GM23338 (cell line): ENCODE data around the gene FCHSD2. TPM values are rescaled to one million over a fixed set of nuclear protein-coding genes. Genes with fewer than 3 reads are reported as not detected.

Source experiments
- ATAC-seq: fragments of 200-7000 bp; cut with Tn5 transposase; 3 replicates; pipeline ENCODE4 v1.9.1; 2020
- DNase-seq: peaks from one replicate; pipeline ENCODE4 v3.0.0-alpha.2; 2015; ENCODE audit warnings: low spot score
- H2AFZ ChIP-seq: fragments of 200-600 bp; sonication (generic); 2 replicates; pipeline ENCODE4 v1.8.0; 2016; ENCODE audit warnings: antibody characterized with exemption, mild to moderate bottlenecking, moderate library complexity
- H3F3A ChIP-seq: fragments of 200-600 bp; sonication (generic); replicated peaks from 2 replicates; pipeline ENCODE4 v1.8.0; 2017; ENCODE audit warnings: antibody characterized with exemption, mixed run types, low read depth
- H3K27ac ChIP-seq: fragments of 200-600 bp; sonication (generic); 2 replicates; pipeline ENCODE4 v1.6.1; 2016; ENCODE audit warnings: low read depth
- H3K27me3 ChIP-seq: fragments of 200-600 bp; sonication (generic); 2 replicates; pipeline ENCODE4 v1.8.0; 2016; ENCODE audit warnings: mild to moderate bottlenecking, mixed run types, moderate library complexity; ENCODE audit not compliant: insufficient read depth
- H3K36me3 ChIP-seq: fragments of 200-600 bp; sonication (generic); 2 replicates; pipeline ENCODE4 v1.8.0; 2016; ENCODE audit warnings: mild to moderate bottlenecking; ENCODE audit not compliant: insufficient read depth
- H3K4me1 ChIP-seq: fragments of 200-600 bp; sonication (generic); 2 replicates; pipeline ENCODE4 v1.8.0; 2016; ENCODE audit warnings: mild to moderate bottlenecking, moderate library complexity; ENCODE audit not compliant: insufficient read depth
- H3K4me2 ChIP-seq: fragments of 200-600 bp; sonication (generic); 2 replicates; pipeline ENCODE4 v1.7.1; 2017; ENCODE audit warnings: mixed run types
- H3K4me3 ChIP-seq: fragments of 200-600 bp; sonication (generic); 2 replicates; pipeline ENCODE4 v1.6.1; 2016; ENCODE audit warnings: mixed run types
- H3K79me2 ChIP-seq: fragments of 200-600 bp; sonication (generic); replicated peaks from 2 replicates; pipeline ENCODE4 v1.8.0; 2017; ENCODE audit warnings: mild to moderate bottlenecking; ENCODE audit not compliant: insufficient read depth
- H3K9me2 ChIP-seq: fragments of 200-600 bp; sonication (generic); 2 replicates; pipeline ENCODE4 v1.8.0; 2017; ENCODE audit not compliant: insufficient read depth
- H4K20me1 ChIP-seq: fragments of 200-600 bp; sonication (generic); replicated peaks from 2 replicates; pipeline ENCODE4 v1.8.0; 2017; ENCODE audit warnings: mild to moderate bottlenecking; ENCODE audit not compliant: insufficient read depth
- H3K27ac Mint-ChIP-seq: 2 replicates; pipeline ENCODE4 v1.8.0; 2020; ENCODE audit warnings: inconsistent platforms, mild to moderate bottlenecking, moderate library complexity, mixed read lengths
- H3K27me3 Mint-ChIP-seq: 3 replicates; pipeline ENCODE4 v1.8.0; 2022; ENCODE audit warnings: low read depth, mild to moderate bottlenecking, moderate library complexity, mixed read lengths, inconsistent platforms; ENCODE audit not compliant: insufficient read depth, poor library complexity
- H3K36me3 Mint-ChIP-seq: 3 replicates; pipeline ENCODE4 v1.8.0; 2021; ENCODE audit warnings: low read depth, mild to moderate bottlenecking, inconsistent platforms, moderate library complexity, mixed read lengths
- H3K4me1 Mint-ChIP-seq: 3 replicates; pipeline ENCODE4 v1.8.0; 2020; ENCODE audit warnings: mild to moderate bottlenecking, inconsistent platforms, mixed read lengths
- H3K4me3 Mint-ChIP-seq: 3 replicates; pipeline ENCODE4 v1.8.0; 2021; ENCODE audit warnings: moderate library complexity, mild to moderate bottlenecking, inconsistent platforms, mixed read lengths
- H3K9me3 Mint-ChIP-seq: 3 replicates; pipeline ENCODE4 v1.8.0; 2020; ENCODE audit warnings: moderate library complexity, mild to moderate bottlenecking, inconsistent platforms, mixed read lengths
- CREB1 ChIP-seq: fragments of 250-450 bp; sonication (Bioruptor Pico); IDR thresholded peaks from 2 replicates; pipeline ENCODE4 v1.5.0; 2020; ENCODE audit warnings: low read depth, mild to moderate bottlenecking, moderate library complexity
- CTCF ChIP-seq, 2 experiments: fragments of 200-600 bp in 1 of 2; sonication (generic) in 1 of 2; conservative IDR thresholded peaks; 2 replicates each; pipeline versions ENCODE4 v1.5.1 to v1.6.1; 2016 to 2017; ENCODE audit warnings: antibody characterized with exemption in 2 of 2, low read depth in 2 of 2, mild to moderate bottlenecking in 2 of 2, moderate library complexity in 1 of 2
- ETS1 ChIP-seq: IDR thresholded peaks from 2 replicates; pipeline ENCODE4 v1.6.1; 2016; ENCODE audit warnings: antibody characterized with exemption
- EZH2 ChIP-seq: fragments of 200-600 bp; sonication (generic); IDR thresholded peaks from one replicate; pipeline ENCODE4 v1.8.0; 2017; ENCODE audit warnings: antibody characterized with exemption, mild to moderate bottlenecking, low read depth; ENCODE audit not compliant: unreplicated experiment
- EZH2phosphoT487 ChIP-seq: fragments of 200-600 bp; sonication (generic); IDR thresholded peaks from one replicate; pipeline ENCODE4 v1.8.1; 2018; ENCODE audit warnings: antibody characterized with exemption; ENCODE audit not compliant: unreplicated experiment
- JUNB ChIP-seq: IDR thresholded peaks from one replicate; pipeline ENCODE4 v1.6.1; 2016; ENCODE audit warnings: antibody characterized with exemption; ENCODE audit not compliant: unreplicated experiment
- NANOG ChIP-seq: IDR thresholded peaks from 2 replicates; pipeline ENCODE4 v1.6.1; 2016; ENCODE audit warnings: antibody characterized with exemption, borderline replicate concordance
- POLR2AphosphoS5 ChIP-seq: IDR thresholded peaks from 2 replicates; pipeline ENCODE4 v1.6.1; 2016; ENCODE audit warnings: antibody characterized with exemption, low read depth
- REST ChIP-seq: IDR thresholded peaks from one replicate; pipeline ENCODE4 v1.6.1; 2018; ENCODE audit warnings: antibody characterized with exemption; ENCODE audit not compliant: unreplicated experiment
- STAT1 ChIP-seq: IDR thresholded peaks from one replicate; pipeline ENCODE4 v1.6.1; 2016; ENCODE audit warnings: antibody characterized with exemption; ENCODE audit not compliant: unreplicated experiment
- ZNF114 ChIP-seq: fragments of 250-450 bp; sonication (Bioruptor Pico); IDR thresholded peaks from 2 replicates; pipeline ENCODE4 v1.5.0; 2020; ENCODE audit warnings: mild to moderate bottlenecking, moderate library complexity
- ZNF331 ChIP-seq: fragments of 250-450 bp; sonication (Bioruptor Pico); IDR thresholded peaks from 2 replicates; pipeline ENCODE4 v1.5.0; 2020; ENCODE audit warnings: low read depth, mild to moderate bottlenecking, moderate library complexity
- ZNF462 ChIP-seq: fragments of 250-450 bp; sonication (Bioruptor Pico); IDR thresholded peaks from 2 replicates; pipeline ENCODE4 v1.5.0; 2020; ENCODE audit warnings: mild to moderate bottlenecking, moderate library complexity
- polyA plus RNA-seq: library from polyadenylated mRNA; unstranded; fragments of >200 nt; fragmentation: Nextera tagmentation; extraction: Ambion mirVana; gene quantifications from 2 replicates; pipeline ENCODE4 v1.2.1, GENCODE V29; 2016
- total RNA-seq: library from RNA; depleted of rRNA; stranded (reverse); fragments of >200 nt; shearing (Covaris generic); gene quantifications from 2 replicates; pipeline ENCODE4 v1.2.3, GENCODE V29; 2014

FCHSD2 gene
- total and polyA plus RNA-seq, 2 experiments from 2014 or later = 3.6 to 5.2 TPM

- no peak overlapping the region for H3K27ac Mint-ChIP-seq
- H3K9me2 ChIP-seq = no peaks in the 10 kb centered on the region
- TF ChIP-seq CTCF (conservative IDR thresholded peaks at IDR 0.05; ENCODE audit: low read depth in 2 of 2) (no peak), POLR2AphosphoS5 (no peak), REST (no peak), NANOG (no peak), ZNF462 (CRISPR knock-in tag) (no peak), CREB1 (CRISPR knock-in tag) (no peak), EZH2 (no peak), EZH2phosphoT487 (no peak), ZNF331 (no peak), ETS1 (no peak), ZNF114 (no peak), STAT1 (no peak), JUNB (no peak)
- H3K4me2 ChIP-seq = no peak overlapping the region
- no peaks in the 10 kb centered on the region for H3K9me3 Mint-ChIP-seq
- H3K4me3 Mint-ChIP-seq = no peak overlapping the region
- H3K4me1 Mint-ChIP-seq = no peaks in the 10 kb centered on the region; the same call in 2 of the 3 replicates
- no peaks in the 10 kb centered on the region for H3K36me3 Mint-ChIP-seq
- no peak overlapping the region for H2AFZ ChIP-seq
- no peaks in the 10 kb centered on the region for H3F3A ChIP-seq
- H3K27me3 ChIP-seq = no peaks in the 10 kb centered on the region
- H4K20me1 ChIP-seq = no peaks in the 10 kb centered on the region
- ATAC-seq (no peak), DNase-seq (no peak)
- no peaks in the 10 kb centered on the region for H3K36me3 ChIP-seq
- H3K79me2 ChIP-seq = no peaks in the 10 kb centered on the region
- H3K27ac ChIP-seq = no peak overlapping the region
- H3K4me1 ChIP-seq = 0 out of 2 replicates have a peak, but pooled peaks cover 4% of the 10 kb centered on the region
- peaks cover 5% of the 10 kb centered on the region for H3K27me3 Mint-ChIP-seq
- H3K4me3 ChIP-seq = no peak overlapping the region
Measured at GRCh38 chr11:72872012-72872411, 270.1 kb downstream of the FCHSD2 start.
